Measurements from ENCODE around the gene EPRS1.
"Not testable (repeated sequence)": the region's sequence is repeated elsewhere in the genome, so short reads cannot be mapped to it uniquely, and the experiment has no call there.

The EPRS1 gene

GRCh38 chr1:220086261-220086686 lies 40.0 kb upstream of the EPRS1 start:
- in situ Hi-C loops (cut with HindIII; ENCODE audit: low pct_ligation_motif_present, low sequenced_read_pairs); H3K36me3 ChIP-seq (replicated peaks); H3K27me3 ChIP-seq (replicated peaks); DNase-seq; H3K27ac ChIP-seq; H3K4me3 ChIP-seq (ENCODE audit: low read depth, low read length): not testable (repeated sequence)
- TF ChIP-seq CTCF (IDR thresholded peaks at IDR 0.05; ENCODE audit: low read depth, low read length, missing control alignments) = peak; percentile 21

- in situ Hi-C loops (cut with HindIII; ENCODE audit: low pct_ligation_motif_present, low sequenced_read_pairs) = no loop called here
- no peaks in the 10 kb centered on the region for H3K27me3 ChIP-seq (replicated peaks)
- H3K27ac ChIP-seq = no peak overlapping the region
- no peaks in the 10 kb centered on the region for H3K36me3 ChIP-seq (replicated peaks)
- no peak for TF ChIP-seq CTCF (IDR thresholded peaks at IDR 0.05; ENCODE audit: low read depth, low read length, missing control alignments)
- H3K4me3 ChIP-seq (ENCODE audit: low read depth, low read length) = no peak overlapping the region
- no peak for DNase-seq
These were observed 38.2 kb upstream of the EPRS1 start for GRCh38 chr1:220084460-220084859.

GRCh38 chr1:220077887-220078286 lies 31.6 kb upstream of the EPRS1 start:
- TF ChIP-seq CTCF (IDR thresholded peaks at IDR 0.05; ENCODE audit: low read depth, low read length, missing control alignments) = no peak
- Histone ChIP-seq H3K27ac (no peak overlapping the region), H3K4me3 (ENCODE audit: low read depth, low read length) (no peak overlapping the region), H3K36me3 (replicated peaks) (peaks cover under 1% of the 10 kb centered on the region), H3K27me3 (replicated peaks) (no peaks in the 10 kb centered on the region)
- no peak for DNase-seq
- in situ Hi-C loops (cut with HindIII; ENCODE audit: low pct_ligation_motif_present, low sequenced_read_pairs) = no loop called here

GRCh38 chr1:220076861-220077762 lies 30.8 kb upstream of the EPRS1 start:
- no peak for DNase-seq
- in situ Hi-C loops (cut with HindIII; ENCODE audit: low pct_ligation_motif_present, low sequenced_read_pairs) = no loop called here
- Histone ChIP-seq H3K36me3 (replicated peaks) (peaks cover 9% of the 10 kb centered on the region), H3K27me3 (replicated peaks) (no peaks in the 10 kb centered on the region), H3K27ac (no peak overlapping the region), H3K4me3 (ENCODE audit: low read depth, low read length) (no peak overlapping the region)
- no peak for TF ChIP-seq CTCF (IDR thresholded peaks at IDR 0.05; ENCODE audit: low read depth, low read length, missing control alignments)

- Histone ChIP-seq H3K36me3 (replicated peaks) (peaks cover 17% of the 10 kb centered on the region), H3K4me3 (ENCODE audit: low read depth, low read length) (no peak overlapping the region), H3K27me3 (replicated peaks) (no peaks in the 10 kb centered on the region), H3K27ac (no peak overlapping the region)
- TF ChIP-seq CTCF (IDR thresholded peaks at IDR 0.05; ENCODE audit: low read depth, low read length, missing control alignments) = no peak
- in situ Hi-C loops (cut with HindIII; ENCODE audit: low pct_ligation_motif_present, low sequenced_read_pairs) = no loop called here
- no peak for DNase-seq
These were observed 21.2 kb upstream of the EPRS1 start for GRCh38 chr1:220067269-220068204.
